ENCODE results near the gene GNG14. TPM values are rescaled to one million over a fixed set of nuclear protein-coding genes. Genes with fewer than 3 reads are reported as not detected.

Gene GNG14
- total RNA-seq, 1 donor from 2014 or later: not detected

- Mint-ChIP-seq H3K4me1 (ENCODE audit: low read depth) (no peaks in the 10 kb centered on the region), H3K4me3 (ENCODE audit: low read depth) (no peak overlapping the region), H3K27ac (no peak overlapping the region), H3K27me3 (no peaks in the 10 kb centered on the region), H3K36me3 (ENCODE audit: insufficient read depth) (peaks cover 15% of the 10 kb centered on the region), H3K9me3 (ENCODE audit: low read depth) (no peaks in the 10 kb centered on the region)
- TF ChIP-seq CTCF (IDR thresholded peaks at IDR 0.05; ENCODE audit: unreplicated experiment): no peak
- no peak for DNase-seq (ENCODE audit: low spot score, unreplicated experiment)
Measured at GRCh38 chr19:12646551-12646950, 41.2 kb upstream of the GNG14 start.

- H3K27ac Mint-ChIP-seq: peak overlapping the region; percentile 71
- H3K4me1 Mint-ChIP-seq (ENCODE audit: low read depth): no peaks in the 10 kb centered on the region
- no peaks in the 10 kb centered on the region for H3K9me3 Mint-ChIP-seq (ENCODE audit: low read depth)
- no peak for DNase-seq (ENCODE audit: low spot score, unreplicated experiment)
- H3K36me3 Mint-ChIP-seq (ENCODE audit: insufficient read depth): peaks cover 15% of the 10 kb centered on the region
- TF ChIP-seq CTCF (IDR thresholded peaks at IDR 0.05; ENCODE audit: unreplicated experiment): no peak
- no peaks in the 10 kb centered on the region for H3K27me3 Mint-ChIP-seq
- H3K4me3 Mint-ChIP-seq (ENCODE audit: low read depth): no peak overlapping the region
Measured at GRCh38 chr19:12647047-12647446, 40.8 kb upstream of the GNG14 start.

- DNase-seq (ENCODE audit: low spot score, unreplicated experiment): no peak
- TF ChIP-seq CTCF (IDR thresholded peaks at IDR 0.05; ENCODE audit: unreplicated experiment): no peak
- peaks cover 15% of the 10 kb centered on the region for H3K36me3 Mint-ChIP-seq (ENCODE audit: insufficient read depth)
- H3K27me3 Mint-ChIP-seq: no peaks in the 10 kb centered on the region
- H3K9me3 Mint-ChIP-seq (ENCODE audit: low read depth): no peaks in the 10 kb centered on the region
- no peaks in the 10 kb centered on the region for H3K4me1 Mint-ChIP-seq (ENCODE audit: low read depth)
- H3K27ac Mint-ChIP-seq: peak overlapping the region; percentile 71
- no peak overlapping the region for H3K4me3 Mint-ChIP-seq (ENCODE audit: low read depth)
Measured at GRCh38 chr19:12647490-12648071, 40.2 kb upstream of the GNG14 start.

GRCh38 chr19:12648088-12648487, 39.7 kb upstream of the GNG14 start:
- no peak for DNase-seq (ENCODE audit: low spot score, unreplicated experiment)
- TF ChIP-seq CTCF (IDR thresholded peaks at IDR 0.05; ENCODE audit: unreplicated experiment): no peak
- H3K4me1 Mint-ChIP-seq (ENCODE audit: low read depth): no peaks in the 10 kb centered on the region
- no peak overlapping the region for H3K4me3 Mint-ChIP-seq (ENCODE audit: low read depth)
- H3K36me3 Mint-ChIP-seq (ENCODE audit: insufficient read depth): peaks cover 15% of the 10 kb centered on the region
- no peak overlapping the region for H3K27ac Mint-ChIP-seq
- no peaks in the 10 kb centered on the region for H3K27me3 Mint-ChIP-seq
- H3K9me3 Mint-ChIP-seq (ENCODE audit: low read depth): no peaks in the 10 kb centered on the region

GRCh38 chr19:12649941-12650340, 37.9 kb upstream of the GNG14 start:
- no peak for DNase-seq (ENCODE audit: low spot score, unreplicated experiment)
- Mint-ChIP-seq H3K4me3 (ENCODE audit: low read depth) (no peak overlapping the region), H3K27ac (no peak overlapping the region), H3K27me3 (no peaks in the 10 kb centered on the region), H3K36me3 (ENCODE audit: insufficient read depth) (peaks cover 13% of the 10 kb centered on the region), H3K9me3 (ENCODE audit: low read depth) (no peaks in the 10 kb centered on the region), H3K4me1 (ENCODE audit: low read depth) (no peaks in the 10 kb centered on the region)
- no peak for TF ChIP-seq CTCF (IDR thresholded peaks at IDR 0.05; ENCODE audit: unreplicated experiment)

All from progenitor cell of endocrine pancreas (in vitro differentiated cells).